Right lobe of liver (tissue), 6 donors: Measurements from ENCODE around the gene SIK3. TPM values are rescaled to one million over a fixed set of nuclear protein-coding genes. Genes with fewer than 3 reads are reported as not detected.
A peak's percentile ranks its signal among the peaks of the same experiment; 100 is the strongest.
"Not testable (repeated sequence)": the region's sequence is repeated elsewhere in the genome, so short reads cannot be mapped to it uniquely, and the experiment has no call there.

Source experiments
- ATAC-seq, 4 donors: fragments of 200-7000 bp; cut with Tn5 transposase; one replicate each; pipeline ENCODE4 v1.9.1; 2020; ENCODE audit warnings: mild to moderate bottlenecking in 4 of 4, moderate library complexity in 4 of 4
- DNase-seq, 3 donors: peaks; one replicate each; pipeline ENCODE4 v3.0.0-alpha.2; 2020
- H3K27ac ChIP-seq, 3 donors: fragments of 200-600 bp; one replicate each; pipeline ENCODE4 v1.8.0; 2022
- H3K27me3 ChIP-seq, 2 donors: fragments of 200-600 bp; one replicate each; pipeline ENCODE4 v1.8.0; 2022
- H3K36me3 ChIP-seq, 4 donors: fragments of 200-600 bp; sonication (generic) in 1 of 4; one replicate each; pipeline versions ENCODE4 v1.5.1 to v1.8.0; 2017 to 2022; ENCODE audit warnings: control low read depth in 1 of 4
- H3K4me1 ChIP-seq, 4 donors: fragments of 200-600 bp; sonication (generic) in 1 of 4; one replicate each; pipeline versions ENCODE4 v1.5.1 to v1.8.0; 2017 to 2022; ENCODE audit warnings: control low read depth in 1 of 4
- H3K4me3 ChIP-seq, 3 donors: fragments of 200-600 bp; one replicate each; pipeline ENCODE4 v1.8.0; 2022
- H3K9me3 ChIP-seq, 4 donors: fragments of 200-600 bp; sonication (generic) in 1 of 4; one replicate each; pipeline versions ENCODE4 v1.5.1 to v1.8.0; 2017 to 2022; ENCODE audit warnings: control low read depth in 1 of 4
- CTCF ChIP-seq, 4 donors: fragments of 200-600 bp in 3 of 4; fragments of 450-650 bp in 1 of 4; IDR thresholded peaks; one replicate each; pipeline versions ENCODE4 v1.5.1 to v1.8.0; 2016 to 2022; ENCODE audit warnings: antibody characterized with exemption in 4 of 4, mild to moderate bottlenecking in 2 of 4
- POLR2A ChIP-seq: fragments of 450-650 bp; IDR thresholded peaks from one replicate; pipeline ENCODE4 v1.6.1; 2017; ENCODE audit warnings: antibody characterized with exemption, mild to moderate bottlenecking
- WGBS: methylation state at CpG from one replicate; pipeline ENCODE4 v1.1.6; 2018; ENCODE audit warnings: low coverage, low lambda C conversion rate; ENCODE audit not compliant: insufficient coverage; ENCODE audit errors: missing lambda C conversion rate; 5-methylcytosine and 5-hydroxymethylcytosine counted together
- intact Hi-C, 2 donors: fragments of 100-400 bp; cut with DNase I; formaldehyde crosslinking; loops; one replicate each; pipeline versions ENCODE4 v1.11.2 to v1.14.1; 2022
- total RNA-seq, 6 experiments: library from RNA; depleted of rRNA in 2 of 6; stranded (reverse); fragments of >200 nt in 2 of 6; fragmentation: NEBNext Ultra II Directional in 3 of 6; extraction: Animal tissue kit (Norgen Biotek cat#: 25700) in 3 of 6; gene quantifications; one replicate each; pipeline versions ENCODE4 v1.1.0 to v1.2.4, GENCODE V29; 2016 to 2023
- donor health status: DM: no; HTN: yes; CAD: no.
- donor health status: DM: no; HTN: no; CAD: no.
- donor health status: DM: no; HTN: no; CAD: no.
- donor health status: DM: no; HTN: yes; CAD: no.
- donor health status: DM: no; HTN: yes; CAD: no.

Gene SIK3
- total RNA-seq, 6 experiments from 2014 or later, result 22.0 to 35.4 (median 26.8) TPM

GRCh38 chr11:117122556-117122955, 24.3 kb upstream of the SIK3 start:
- ATAC-seq, result no peak
- WGBS, result 73% methylated on average over 5 of the region's 5 CpGs
- TF ChIP-seq POLR2A (no peak), CTCF (IDR thresholded peaks at IDR 0.05) (no peak)

GRCh38 chr11:117121176-117121575, 22.9 kb upstream of the SIK3 start:
- no peak for TF ChIP-seq POLR2A
- no peak for TF ChIP-seq CTCF (IDR thresholded peaks at IDR 0.05)
- ATAC-seq (no peak), DNase-seq (no peak)
- Histone ChIP-seq H3K4me3 (no peak overlapping the region), H3K27me3 (no peaks in the 10 kb centered on the region), H3K36me3 (no peaks in the 10 kb centered on the region), H3K4me1 (no peaks in the 10 kb centered on the region), H3K27ac (no peak overlapping the region), H3K9me3 (no peaks in the 10 kb centered on the region)
- intact Hi-C loops, result no loop called here

More at GRCh38 chr11:117122556-117122955, 24.3 kb upstream of the SIK3 start:
- intact Hi-C loops, result no loop called here
- H3K36me3 ChIP-seq, result no peaks in the 10 kb centered on the region
- no peaks in the 10 kb centered on the region for H3K27me3 ChIP-seq
- H3K4me1 ChIP-seq, result no peaks in the 10 kb centered on the region
- DNase-seq, result no peak
- no peak overlapping the region for H3K4me3 ChIP-seq
- no peak overlapping the region for H3K27ac ChIP-seq
- no peaks in the 10 kb centered on the region for H3K9me3 ChIP-seq

GRCh38 chr11:117117681-117118080, 19.5 kb upstream of the SIK3 start:
- H3K36me3 ChIP-seq, result no peaks in the 10 kb centered on the region
- no peaks in the 10 kb centered on the region for H3K9me3 ChIP-seq
- TF ChIP-seq POLR2A (no peak), CTCF (IDR thresholded peaks at IDR 0.05) (no peak)
- H3K4me1 ChIP-seq, result no peaks in the 10 kb centered on the region
- H3K27ac ChIP-seq, result no peak overlapping the region
- intact Hi-C loops, result no loop called here
- no peak for ATAC-seq
- no peaks in the 10 kb centered on the region for H3K27me3 ChIP-seq
- no peak for DNase-seq
- no peak overlapping the region for H3K4me3 ChIP-seq

- DNase-seq, intact Hi-C loops, H3K4me3 ChIP-seq, H3K27me3 ChIP-seq, H3K36me3 ChIP-seq, H3K4me1 ChIP-seq, ATAC-seq, H3K9me3 ChIP-seq, H3K27ac ChIP-seq: not testable (repeated sequence)
- WGBS, result 89% methylated on average over 1 of the region's 1 CpG
Observed at GRCh38 chr11:117112939-117113338, 14.7 kb upstream of the SIK3 start.

- H3K9me3 ChIP-seq, H3K4me3 ChIP-seq, H3K4me1 ChIP-seq, ATAC-seq, H3K27me3 ChIP-seq, intact Hi-C loops, H3K36me3 ChIP-seq, DNase-seq, H3K27ac ChIP-seq: not testable (repeated sequence)
- WGBS, result 40% methylated on average over 3 of the region's 3 CpGs
Observed at GRCh38 chr11:117112497-117112896, 14.3 kb upstream of the SIK3 start.

GRCh38 chr11:117110294-117110950, 12.2 kb upstream of the SIK3 start:
- H3K36me3 ChIP-seq, result no peaks in the 10 kb centered on the region
- no peaks in the 10 kb centered on the region for H3K9me3 ChIP-seq
- no peak overlapping the region for H3K27ac ChIP-seq
- ATAC-seq, result peak in 1 of 4 donors; percentile 22
- no peak for TF ChIP-seq CTCF (IDR thresholded peaks at IDR 0.05)
- TF ChIP-seq POLR2A, result no peak
- no peaks in the 10 kb centered on the region for H3K27me3 ChIP-seq
- intact Hi-C loops, result no loop called here
- H3K4me1 ChIP-seq, result peaks cover 0 to 7% (median 0%) of the 10 kb centered on the region in 4 donors
- no peak overlapping the region for H3K4me3 ChIP-seq
- WGBS, result no CpG with 5 or more reads among the region's 39 CpGs
- DNase-seq, result no peak
